Cardiac septum (tissue), 1 donor: ENCODE data around the gene TEDDM1. TPM values are rescaled to one million over a fixed set of nuclear protein-coding genes. Genes with fewer than 3 reads are reported as not detected.

ENCODE experiments used
- DNase-seq: peaks from one replicate; pipeline ENCODE4 v3.0.0-alpha.2; 2020; ENCODE audit warnings: low spot score
- intact Hi-C: fragments of 100-400 bp; cut with DNase I; formaldehyde crosslinking; loops from one replicate; pipeline ENCODE4 v1.14.0; 2022
- total RNA-seq: library from RNA; stranded (reverse); fragmentation: NEBNext Ultra II Directional; extraction: Animal tissue kit (Norgen Biotek cat#: 25700); gene quantifications from one replicate; pipeline ENCODE4 v1.2.1, GENCODE V29; 2021
- donor health status: DM: no; HTN: no; CAD: no.

The TEDDM1 gene
- total RNA-seq, 1 donor from 2014 or later: not detected

DNA sequence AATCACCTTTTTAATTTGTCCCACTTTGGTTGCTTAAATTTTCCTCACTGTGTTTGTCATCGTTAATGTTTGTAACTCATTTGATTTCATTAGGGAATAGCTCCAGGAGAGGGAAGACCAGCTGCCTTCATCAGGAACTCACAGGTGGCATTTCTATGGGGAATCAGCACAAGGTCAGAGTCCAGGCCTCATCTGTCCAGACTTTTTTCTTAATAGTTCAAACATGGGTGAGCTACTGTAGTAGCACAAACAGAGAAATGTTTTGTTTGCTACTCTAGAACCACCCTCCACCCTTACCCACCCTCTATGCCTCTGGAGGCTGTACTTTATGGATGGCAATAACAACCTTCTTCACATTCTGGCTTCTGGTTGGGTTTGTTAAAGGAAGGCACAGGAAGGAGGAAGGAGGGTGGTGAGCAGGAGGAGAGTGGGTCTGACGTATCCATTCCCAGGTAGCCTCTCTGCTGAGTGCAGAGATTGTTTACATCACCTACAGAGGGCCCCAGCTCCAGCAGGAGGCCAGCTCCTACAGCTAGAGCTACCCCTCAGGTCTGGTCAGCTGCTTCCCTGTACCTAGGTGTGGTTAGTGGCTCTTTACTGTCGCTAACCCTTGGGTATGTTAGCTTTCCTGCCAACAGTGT is 8.1 kb upstream of the TEDDM1 start:
- intact Hi-C loops: no loop called here

DNA sequence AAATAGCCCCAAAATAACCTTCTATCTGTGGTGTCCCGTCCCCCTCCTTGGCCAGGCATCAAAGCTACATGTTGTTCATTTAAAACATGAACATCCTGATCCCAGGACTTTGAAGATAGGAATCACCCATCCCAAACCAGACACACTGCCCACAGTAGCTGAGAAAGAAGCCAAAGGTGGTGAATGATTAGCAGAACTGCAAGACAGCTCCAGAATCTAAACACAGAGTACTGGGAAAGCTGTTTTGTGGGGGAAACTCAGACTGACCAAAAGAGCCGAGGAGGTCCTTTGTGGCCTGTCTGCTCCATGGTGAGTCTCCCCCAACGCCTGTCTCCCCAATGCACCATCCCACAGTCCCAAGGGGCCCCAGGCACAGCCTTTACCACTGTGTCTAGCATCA is 7.3 kb upstream of the TEDDM1 start:
- no peak for DNase-seq
- intact Hi-C loops: no loop called here

More for the DNA sequence above, 8.1 kb upstream of the TEDDM1 start:
- no peak for DNase-seq

DNA sequence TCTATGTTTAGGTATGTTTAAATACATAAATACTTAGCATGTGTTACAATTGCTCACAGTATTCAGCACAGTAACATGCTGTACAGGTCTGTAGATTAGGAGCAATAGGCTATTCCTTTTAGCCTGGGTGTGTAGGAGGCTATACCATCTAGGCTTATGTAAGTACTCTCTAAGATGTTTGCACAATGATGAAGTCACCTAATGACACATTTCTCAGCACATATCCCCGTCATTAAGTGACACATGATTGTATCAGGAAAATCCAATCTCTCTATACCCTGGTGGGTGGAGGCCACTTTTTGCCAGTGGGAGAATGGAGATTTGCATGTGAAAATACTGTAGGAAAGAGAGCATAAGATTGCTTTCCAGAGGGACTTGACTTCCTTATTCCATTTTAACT is 5.5 kb upstream of the TEDDM1 start:
- DNase-seq: no peak
- intact Hi-C loops: no loop called here

DNA sequence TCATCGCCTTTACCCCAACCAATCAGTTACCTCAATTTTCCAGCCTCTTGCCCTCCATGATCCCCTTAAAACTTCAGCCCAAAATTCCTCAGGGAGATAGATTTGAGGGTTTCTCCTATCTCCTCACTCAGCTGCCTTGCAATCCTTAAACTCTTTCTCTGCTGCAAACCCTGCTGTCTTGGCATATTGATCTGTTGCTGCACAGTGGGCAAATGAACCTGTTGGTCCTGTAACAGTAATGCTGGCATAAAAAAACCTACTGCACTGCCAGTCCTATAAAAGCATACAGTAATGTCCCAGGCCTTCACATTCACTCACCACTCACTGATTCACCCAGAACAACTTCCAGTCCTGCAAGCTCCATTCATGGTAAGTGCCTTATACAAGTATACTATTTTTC is 5.1 kb upstream of the TEDDM1 start:
- DNase-seq: no peak
- intact Hi-C loops: no loop called here

DNA sequence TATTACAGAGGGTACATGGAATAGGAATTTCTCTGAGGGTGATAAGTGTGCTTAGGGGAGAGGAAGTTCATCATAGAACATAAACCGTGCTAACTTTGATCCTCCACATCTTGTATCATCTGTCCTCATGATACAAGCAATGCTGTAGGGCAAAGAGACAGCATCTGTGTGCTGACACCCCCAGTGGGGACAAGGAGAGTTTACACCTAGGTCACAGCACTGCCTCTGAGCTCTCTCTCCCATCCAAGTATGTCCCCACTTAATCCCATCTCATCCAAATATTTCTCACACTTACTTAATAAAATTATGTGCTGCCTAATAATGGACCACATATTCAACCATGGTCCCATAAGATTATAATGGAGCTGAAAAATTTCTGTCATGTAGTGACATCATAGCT is 4.3 kb upstream of the TEDDM1 start:
- intact Hi-C loops: no loop called here
- no peak for DNase-seq

DNA sequence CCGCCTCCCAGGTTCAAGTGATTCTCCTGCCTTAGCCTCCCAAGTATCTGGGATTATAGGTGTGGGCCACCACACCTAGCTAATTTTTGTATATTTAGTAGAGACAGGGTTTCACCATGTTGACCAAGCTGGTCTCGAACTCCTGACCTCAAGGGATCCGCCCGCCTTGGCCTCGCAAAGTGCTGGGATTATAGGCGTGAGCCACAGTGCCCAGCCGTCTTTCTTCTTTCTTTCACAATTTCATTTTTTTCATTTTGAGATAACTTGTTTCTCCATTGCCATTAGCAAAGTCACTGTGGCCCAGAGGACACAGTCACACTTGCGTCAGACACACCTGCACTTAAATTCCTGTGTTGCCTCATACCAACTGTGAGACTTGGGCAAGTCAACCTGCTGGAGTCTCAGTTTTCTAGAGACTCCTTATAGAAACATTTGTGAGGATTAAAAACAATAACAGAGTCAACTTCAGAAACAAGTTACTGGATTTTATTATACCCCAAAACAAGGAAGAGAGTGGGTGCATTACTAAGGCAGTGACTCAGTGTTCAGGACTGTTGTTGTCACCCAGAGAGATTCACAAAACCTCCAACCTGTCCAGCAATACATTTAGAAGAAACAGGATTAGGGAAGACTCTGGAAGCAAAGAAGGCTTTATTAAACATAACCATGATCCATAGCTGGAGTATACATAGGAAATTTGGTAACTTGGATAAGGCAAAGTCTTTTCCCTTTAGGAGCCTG is 2.6 kb downstream of the TEDDM1 start:
- DNase-seq: no peak
- intact Hi-C loops: no loop called here

DNA sequence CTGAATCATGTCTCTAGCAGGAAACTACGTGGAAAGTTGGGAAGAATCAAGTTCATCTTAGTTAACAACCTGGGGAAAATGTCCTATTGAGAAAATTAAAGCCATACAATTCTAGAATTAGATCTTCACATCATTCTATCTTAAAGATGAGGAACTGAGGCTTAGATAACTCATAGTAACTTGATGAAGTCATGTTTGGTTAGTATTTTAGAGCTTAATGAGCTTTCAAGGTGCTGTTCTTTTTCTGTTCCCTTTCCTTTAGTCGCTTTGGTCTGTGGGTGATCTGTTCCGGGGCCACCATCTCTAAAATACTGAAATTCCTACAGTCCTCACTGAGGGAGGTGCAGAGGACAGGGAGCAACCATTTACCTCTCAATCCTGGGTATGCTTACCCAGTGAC is 4.6 kb downstream of the TEDDM1 start:
- DNase-seq: no peak
- intact Hi-C loops: loop anchor here (1.0 kb wide), 2 partner anchors 253 to 311 kb away; no protein-coding TSS in a partner anchor

DNA sequence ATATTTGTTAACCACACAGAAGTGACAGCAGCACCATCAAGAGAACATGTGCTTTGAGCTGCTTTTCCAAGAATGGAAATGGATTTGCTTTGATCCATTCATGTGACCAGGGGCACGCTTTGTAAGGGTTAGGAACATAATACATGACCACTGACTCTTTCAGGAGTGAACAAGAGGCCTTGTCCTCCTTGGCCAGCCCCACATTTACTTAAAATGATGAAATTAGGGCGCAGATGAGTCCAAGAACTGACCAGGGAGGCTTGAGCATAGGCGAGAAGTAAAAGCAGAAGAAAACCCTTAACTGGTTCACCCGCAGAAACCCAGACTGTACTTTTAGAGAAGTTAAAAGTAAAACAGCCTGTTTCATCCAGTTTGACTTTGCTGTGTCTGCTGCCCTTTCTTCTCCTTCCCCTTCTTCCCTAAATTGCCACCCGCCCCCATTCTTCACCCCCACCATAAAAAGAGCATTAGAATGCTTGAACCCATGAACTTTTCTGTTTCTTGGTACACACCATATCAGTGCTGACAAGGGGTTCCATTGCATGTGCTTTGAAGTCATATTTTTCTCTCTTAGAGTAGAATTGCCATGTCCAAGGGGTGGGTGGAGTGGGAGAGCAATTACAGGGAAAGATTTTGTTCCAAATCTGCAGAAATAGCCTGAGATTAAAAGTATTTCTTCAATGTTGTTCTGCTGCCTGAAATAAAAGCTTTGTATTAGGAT is 6.3 kb downstream of the TEDDM1 start:
- no peak for DNase-seq
- intact Hi-C loops: loop anchor here (5.0 kb wide), 1 partner anchor 92 kb away; no protein-coding TSS in a partner anchor

DNA sequence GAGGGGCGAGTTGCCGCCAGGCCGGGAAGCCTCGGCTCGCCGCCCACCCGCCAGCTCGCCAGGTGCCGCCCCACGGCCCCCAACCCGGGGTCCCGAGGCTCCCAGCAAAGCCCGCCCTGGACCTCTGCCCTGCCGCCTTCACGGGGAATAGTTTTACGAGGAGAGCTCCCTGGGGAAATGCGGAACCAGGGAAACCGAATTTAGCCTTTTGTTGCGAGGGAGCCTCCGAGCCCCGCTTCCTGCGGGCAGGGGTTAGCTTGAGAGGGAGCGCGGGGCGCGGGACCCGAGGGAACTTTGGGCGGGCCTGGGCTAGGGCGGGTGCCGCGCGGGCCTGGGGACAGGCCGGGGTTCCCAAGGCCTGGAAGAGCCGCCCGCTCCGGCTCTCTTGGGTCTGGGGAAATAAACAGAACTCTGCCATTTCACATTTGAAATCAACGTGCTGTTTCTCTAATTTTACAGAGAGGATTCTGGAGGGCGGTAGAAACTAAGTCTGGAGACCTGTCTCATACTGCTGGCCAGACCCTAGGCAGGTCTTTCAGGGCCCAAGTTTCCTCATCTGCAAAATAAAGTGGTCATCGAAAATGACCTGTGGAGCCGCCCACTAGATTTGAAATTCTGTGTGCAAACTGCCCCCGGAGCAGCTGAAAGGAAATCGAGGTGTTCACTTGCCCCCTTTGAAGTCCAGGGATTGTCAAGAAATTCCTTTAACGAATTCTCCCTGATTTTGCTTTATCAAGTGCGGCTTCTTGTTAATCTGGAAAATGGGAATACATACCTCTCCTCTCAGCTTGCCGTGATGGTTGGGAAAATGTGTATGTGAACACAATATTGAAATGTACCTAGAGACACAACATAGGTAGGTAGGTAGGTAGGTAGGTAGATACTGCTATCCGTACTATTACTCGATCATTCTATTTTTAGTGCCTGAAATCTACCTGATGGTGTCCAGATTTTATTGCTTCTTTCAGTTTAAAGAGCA is 8.1 kb downstream of the TEDDM1 start:
- no peak for DNase-seq

DNA sequence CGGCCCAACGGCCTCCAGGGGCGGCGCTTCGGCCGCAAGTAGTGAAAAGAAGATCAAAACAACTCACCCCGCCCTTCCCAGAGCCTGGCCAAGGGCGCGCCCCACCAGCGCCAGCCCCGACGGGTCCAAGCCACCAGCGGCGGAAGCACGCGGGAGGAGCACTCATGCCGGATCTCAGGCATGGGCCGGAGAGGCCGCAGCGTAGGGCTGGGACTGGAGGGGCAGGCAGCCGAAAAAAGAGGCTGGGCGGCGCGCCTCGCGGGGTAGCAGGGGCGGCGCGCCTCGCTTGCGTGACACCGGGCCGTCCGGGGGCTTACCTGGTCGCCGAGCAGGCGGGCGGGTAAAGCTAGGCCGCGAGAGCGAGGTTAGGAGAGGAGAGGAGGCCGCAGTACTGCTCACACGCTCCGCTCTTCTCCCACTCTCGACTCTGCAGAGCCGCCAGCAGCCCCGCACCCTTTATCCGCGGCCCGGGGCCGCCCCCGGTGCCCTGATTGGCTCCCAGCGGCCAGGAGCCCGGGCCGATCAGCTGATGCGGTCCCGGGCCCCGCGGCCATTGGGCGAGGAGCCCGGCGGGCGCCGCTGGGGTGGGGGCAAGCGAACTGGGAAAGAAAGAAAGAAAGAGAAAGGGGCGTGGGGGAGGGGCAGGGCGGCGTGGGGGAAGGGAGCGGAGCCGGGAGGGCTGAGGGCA is 9.0 kb downstream of the TEDDM1 start, which contains the start of gene GLUL:
Gene GLUL, minus strand, starts transcription at position 429 of the 688 bp plus-strand sequence. CDS start 3,053 bp downstream, outside the sequence.
- intact Hi-C loops: loop anchor here (2.0 to 5.0 kb wide), 2 partner anchors 29 to 89 kb away; no protein-coding TSS in a partner anchor
- peak; percentile 96 for DNase-seq

More for the DNA sequence above, 8.1 kb downstream of the TEDDM1 start:
- intact Hi-C loops: loop anchor here (5.0 kb wide), 1 partner anchor 90 kb away; no protein-coding TSS in a partner anchor

DNA sequence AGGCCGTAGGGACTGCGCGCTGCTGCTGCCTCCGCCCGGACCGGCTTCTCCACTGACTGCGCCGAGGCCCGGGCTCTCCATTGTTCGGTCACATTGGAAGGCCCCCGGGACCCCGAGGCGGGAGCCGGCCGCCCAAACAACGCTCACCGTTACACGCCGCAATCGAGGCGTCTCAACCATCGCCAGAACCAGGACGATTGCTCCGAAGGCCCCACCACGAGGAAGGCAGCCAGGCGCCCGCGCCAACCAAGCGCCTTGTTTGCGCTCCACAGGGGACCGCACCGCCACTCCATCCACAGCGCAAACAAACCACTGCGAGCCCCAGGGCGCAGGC is 9.5 kb downstream of the TEDDM1 start:
- intact Hi-C loops: loop anchor here (2.0 to 5.0 kb wide), 2 partner anchors 28 to 89 kb away; no protein-coding TSS in a partner anchor
- no peak for DNase-seq

DNA sequence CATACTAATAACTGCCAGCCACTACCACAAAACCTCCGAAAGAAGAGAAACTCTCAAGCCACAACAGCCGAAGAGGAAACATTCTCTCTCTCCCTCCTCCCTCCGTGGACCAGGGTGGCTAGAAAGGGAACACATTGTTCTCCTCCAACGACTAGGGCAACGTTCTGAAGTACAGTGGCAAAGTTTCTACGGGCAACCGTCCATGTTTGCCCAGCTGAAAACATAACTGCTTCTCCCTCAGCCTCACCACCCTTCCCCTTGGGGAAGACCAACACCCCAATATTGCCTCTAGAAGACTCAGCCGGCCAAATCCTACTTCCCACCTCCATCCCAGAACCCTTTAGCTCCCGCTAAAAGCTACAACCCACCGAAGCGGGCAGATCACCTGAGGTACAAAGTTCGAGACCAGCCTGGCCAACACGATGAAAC is 10.8 kb downstream of the TEDDM1 start:
- no peak for DNase-seq
- intact Hi-C loops: loop anchor here (1.0 to 5.0 kb wide), 3 partner anchors 27 to 87 kb away; no protein-coding TSS in a partner anchor

DNA sequence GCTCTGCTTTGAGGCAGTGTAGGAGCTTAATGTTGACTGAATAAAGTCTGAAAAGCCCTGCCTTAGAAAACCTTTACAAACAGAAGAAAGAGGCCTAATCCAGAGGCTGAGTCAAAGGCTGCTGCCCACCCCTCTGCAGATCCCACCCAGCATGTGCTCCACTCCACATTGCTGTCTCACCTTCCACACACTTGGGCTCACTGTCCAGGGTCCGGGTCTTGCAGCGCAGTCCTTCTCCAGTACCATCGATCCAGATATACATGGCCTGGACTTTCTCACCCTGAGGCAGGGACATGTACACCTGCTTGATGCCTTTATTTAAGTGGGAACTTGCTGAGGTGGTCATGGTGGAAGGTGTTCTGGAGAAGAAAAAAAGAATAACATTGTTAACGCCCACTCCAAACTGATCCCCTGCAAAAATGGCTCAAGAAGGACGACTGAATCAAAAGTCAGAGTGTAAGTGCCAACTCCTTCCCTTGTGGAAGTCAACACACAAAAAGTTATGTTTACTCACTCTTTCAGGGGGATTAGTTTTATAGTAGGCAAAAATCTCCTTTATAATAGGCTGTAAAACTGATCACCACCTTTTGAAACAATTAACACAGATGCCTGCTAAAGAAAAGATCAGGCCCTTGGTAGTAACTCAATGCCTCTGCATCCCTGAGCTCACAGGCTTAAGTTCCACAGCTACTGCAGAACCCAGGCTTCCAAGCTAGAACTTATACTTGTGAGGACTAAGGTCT is 11.9 kb downstream of the TEDDM1 start:
- intact Hi-C loops: no loop called here
- no peak for DNase-seq

DNA sequence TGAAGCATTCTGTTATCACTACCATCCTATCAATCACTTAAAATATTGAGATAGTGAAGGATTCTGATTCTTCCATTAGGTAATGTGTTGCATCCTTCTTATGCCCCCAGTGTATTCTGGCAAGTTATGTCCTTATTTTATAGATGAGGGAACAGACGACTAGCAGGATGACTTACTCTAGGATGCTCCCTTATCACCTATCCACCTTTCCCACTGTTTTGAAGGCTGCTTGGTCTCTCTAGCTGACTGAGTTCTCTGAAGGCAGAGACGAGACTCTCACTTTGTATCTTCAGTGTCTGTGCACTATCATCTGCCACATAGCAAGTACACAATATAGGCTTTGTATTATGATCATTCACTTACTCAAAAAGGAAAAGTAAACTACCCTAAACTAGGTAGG is 12.9 kb downstream of the TEDDM1 start:
- intact Hi-C loops: no loop called here
- DNase-seq: no peak

DNA sequence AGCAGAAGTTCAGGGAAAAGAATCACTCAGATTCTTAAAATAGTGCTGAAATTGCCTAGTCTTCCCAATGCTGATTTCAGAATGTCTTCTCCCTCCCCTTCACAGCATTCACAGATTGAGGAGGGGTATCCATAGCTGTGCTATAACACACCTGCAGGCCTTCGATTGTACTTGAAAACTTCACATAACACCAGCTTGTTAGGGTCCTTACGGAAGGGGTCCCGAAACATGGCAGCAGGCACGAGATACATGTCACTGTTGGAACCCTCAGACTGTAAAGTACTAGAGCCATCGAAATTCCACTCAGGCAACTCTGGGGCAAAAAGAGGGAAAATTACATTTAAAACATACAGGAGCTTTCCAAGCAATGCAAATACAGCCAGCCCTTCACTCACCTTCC is 13.5 kb downstream of the TEDDM1 start:
- DNase-seq: no peak
- intact Hi-C loops: no loop called here

DNA sequence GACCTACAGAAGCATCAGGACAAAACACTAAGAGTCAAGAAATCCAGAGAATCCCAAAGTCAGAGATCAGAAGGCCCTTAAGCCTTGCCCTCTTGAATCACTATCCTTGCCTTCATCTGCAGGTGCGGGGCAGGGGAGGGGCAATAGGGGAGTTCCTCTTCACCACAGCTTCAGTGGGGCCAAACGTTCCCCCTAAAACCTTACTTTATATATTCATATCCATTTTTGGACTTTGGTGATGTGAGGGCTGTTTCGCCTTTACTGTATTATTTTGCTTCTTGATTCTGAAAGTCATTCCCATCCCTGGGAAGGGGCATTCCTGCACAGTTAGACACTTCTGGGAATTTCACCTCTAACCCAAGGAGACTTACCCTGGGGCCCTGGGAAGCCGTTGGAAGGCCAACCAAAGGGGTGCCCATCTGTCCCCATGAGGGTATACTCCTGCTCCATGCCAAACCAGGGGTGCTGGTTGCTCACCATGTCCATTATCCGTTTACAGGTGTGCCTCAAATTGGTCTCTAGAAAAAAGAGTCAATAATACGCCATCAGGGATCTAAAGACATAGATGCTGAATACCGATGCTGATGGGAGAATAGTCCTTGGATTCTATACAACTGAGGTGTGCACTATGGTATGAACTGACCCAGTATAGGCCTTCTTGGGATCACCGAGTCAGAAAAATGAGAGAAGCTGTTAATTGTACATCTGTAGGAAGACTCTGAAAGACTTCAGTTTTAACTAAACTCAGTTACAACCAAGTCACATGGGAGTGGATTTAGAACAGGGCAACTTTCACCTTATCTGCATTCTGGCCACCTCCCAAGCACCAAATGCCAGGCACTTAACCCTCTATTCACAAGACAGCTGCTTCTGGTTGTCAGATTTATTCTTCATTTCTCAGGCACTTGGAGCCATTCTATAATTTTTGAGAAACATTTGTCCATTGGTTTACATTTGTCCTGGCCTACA is 14.3 kb downstream of the TEDDM1 start:
- DNase-seq: no peak
- intact Hi-C loops: no loop called here
